HepG2 (cell line): ENCODE measurements around the gene RARG. TPM values are rescaled to one million over a fixed set of nuclear protein-coding genes. Genes with fewer than 3 reads are reported as not detected.

ENCODE experiments used
- ATF7 ChIP-seq, 2 experiments: fragments of 450-650 bp in 1 of 2; sonication (generic) in 1 of 2; formaldehyde crosslinking in 1 of 2; IDR thresholded peaks; 2 replicates each; pipeline versions ENCODE4 v1.4.0 to v1.6.1; 2016 to 2020; ENCODE audit warnings: antibody characterized with exemption in 1 of 2, mild to moderate bottlenecking in 1 of 2, missing genetic modification reagents in 1 of 2
- ELF4 ChIP-seq: sonication (generic); formaldehyde crosslinking; IDR thresholded peaks from 2 replicates; pipeline ENCODE4 v1.5.0; 2020; ENCODE audit warnings: missing genetic modification reagents, mild to moderate bottlenecking, moderate library complexity, borderline replicate concordance
- KDM3A ChIP-seq: IDR thresholded peaks from 2 replicates; pipeline ENCODE4 v1.6.1; 2018; ENCODE audit warnings: low read depth, missing compliant biosample characterization
- PHF20 ChIP-seq: sonication (generic); formaldehyde crosslinking; IDR thresholded peaks from 2 replicates; pipeline ENCODE4 v1.5.0; 2020; ENCODE audit warnings: mild to moderate bottlenecking, missing genetic modification reagents
- SKI ChIP-seq: fragments of 450-650 bp; IDR thresholded peaks from one replicate; pipeline ENCODE4 v1.6.1; 2018; ENCODE audit warnings: mild to moderate bottlenecking; ENCODE audit not compliant: partially characterized antibody
- TAF1 ChIP-seq: sonication (generic); formaldehyde crosslinking; IDR thresholded peaks from 2 replicates; pipeline ENCODE4 v1.4.0; 2020; ENCODE audit warnings: missing genetic modification reagents
- TMF1 ChIP-seq: sonication (generic); formaldehyde crosslinking; IDR thresholded peaks from 2 replicates; pipeline ENCODE4 v1.8.1; 2022; ENCODE audit warnings: low read depth, missing genetic modification reagents
- ZNF264 ChIP-seq: sonication (generic); formaldehyde crosslinking; IDR thresholded peaks from 2 replicates; pipeline ENCODE4 v1.4.0; 2020; ENCODE audit warnings: missing genetic modification reagents
- ZNF562 ChIP-seq: sonication (generic); formaldehyde crosslinking; IDR thresholded peaks from 2 replicates; pipeline ENCODE4 v1.8.0; 2022; ENCODE audit warnings: missing genetic modification reagents, borderline replicate concordance
- ZNF607 ChIP-seq: sonication (generic); formaldehyde crosslinking; IDR thresholded peaks from 2 replicates; pipeline ENCODE4 v1.5.1; 2020; ENCODE audit warnings: missing genetic modification reagents, mild to moderate bottlenecking, borderline replicate concordance
- ZNF614 ChIP-seq: IDR thresholded peaks from 2 replicates; pipeline ENCODE4 v1.6.1; 2018; ENCODE audit warnings: missing biosample characterization, missing genetic modification reagents, inconsistent platforms, borderline replicate concordance
- ZNF615 ChIP-seq: sonication (generic); formaldehyde crosslinking; IDR thresholded peaks from 2 replicates; pipeline ENCODE4 v1.5.0; 2020; ENCODE audit warnings: mild to moderate bottlenecking, missing genetic modification reagents, borderline replicate concordance
- polyA plus RNA-seq, 8 experiments: library from polyadenylated mRNA; depleted of rRNA in 3 of 8; stranded (reverse) in 7 of 8; unstranded in 1 of 8; fragments of >200 nt; fragmentation: Illumina TruSeq in 4 of 8; extraction: Trizol in 4 of 8; gene quantifications; 2 replicates each; pipeline versions ENCODE4 v1.2.1 to v1.2.3, GENCODE V29; 2011 to 2016; ENCODE audit warnings: low read depth in 4 of 8, missing spikeins in 1 of 8, mixed read lengths in 1 of 8; ENCODE audit not compliant: insufficient read depth in 1 of 8
- total RNA-seq, 5 experiments: library from RNA; depleted of rRNA; stranded (reverse); fragments of >200 nt; fragmentation: Illumina TruSeq; extraction: Trizol; gene quantifications; 2 replicates each; pipeline ENCODE4 v1.2.3, GENCODE V29; 2016; ENCODE audit warnings: low read depth in 1 of 5
- TF ChIP-seq, protein P1 (sequence below): sonication (generic); formaldehyde crosslinking; conservative IDR thresholded peaks from 2 replicates; pipeline ENCODE4 v1.8.0; 2022; ENCODE audit warnings: missing genetic modification reagents
- TF ChIP-seq, protein P2 (sequence below): sonication (generic); formaldehyde crosslinking; IDR thresholded peaks from 2 replicates; pipeline ENCODE4 v1.4.0; 2020; ENCODE audit warnings: missing genetic modification reagents, low read depth, mild to moderate bottlenecking, borderline replicate concordance
- TF ChIP-seq, protein P3 (sequence below): IDR thresholded peaks from 2 replicates; pipeline ENCODE4 v1.6.1; 2016; ENCODE audit warnings: mild to moderate bottlenecking
- TF ChIP-seq, protein P4 (sequence below), 2 experiments: sonication (generic) in 1 of 2; formaldehyde crosslinking in 1 of 2; IDR thresholded peaks; 2 replicates each; pipeline versions ENCODE4 v1.4.0 to v1.6.1; 2018 to 2020; ENCODE audit warnings: missing genetic modification reagents in 2 of 2, borderline replicate concordance in 1 of 2, low read depth in 1 of 2, mild to moderate bottlenecking in 1 of 2, missing biosample characterization in 1 of 2

Gene RARG
- total and polyA plus RNA-seq, 2 of the 13 experiments (the other 11 are each of a cell fraction or from before 2014, with no cell fraction given), result 0.77 to 1.5 TPM

GRCh38 chr12:53180220-53180930 lies 51.6 kb downstream of the RARG start, which contains the start of the genes CSAD and ZNF740 (continued):
- TF ChIP-seq, protein P1, sequence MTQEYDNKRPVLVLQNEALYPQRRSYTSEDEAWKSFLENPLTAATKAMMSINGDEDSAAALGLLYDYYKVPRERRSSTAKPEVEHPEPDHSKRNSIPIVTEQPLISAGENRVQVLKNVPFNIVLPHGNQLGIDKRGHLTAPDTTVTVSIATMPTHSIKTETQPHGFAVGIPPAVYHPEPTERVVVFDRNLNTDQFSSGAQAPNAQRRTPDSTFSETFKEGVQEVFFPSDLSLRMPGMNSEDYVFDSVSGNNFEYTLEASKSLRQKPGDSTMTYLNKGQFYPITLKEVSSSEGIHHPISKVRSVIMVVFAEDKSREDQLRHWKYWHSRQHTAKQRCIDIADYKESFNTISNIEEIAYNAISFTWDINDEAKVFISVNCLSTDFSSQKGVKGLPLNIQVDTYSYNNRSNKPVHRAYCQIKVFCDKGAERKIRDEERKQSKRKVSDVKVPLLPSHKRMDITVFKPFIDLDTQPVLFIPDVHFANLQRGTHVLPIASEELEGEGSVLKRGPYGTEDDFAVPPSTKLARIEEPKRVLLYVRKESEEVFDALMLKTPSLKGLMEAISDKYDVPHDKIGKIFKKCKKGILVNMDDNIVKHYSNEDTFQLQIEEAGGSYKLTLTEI, result no peak
- TF ChIP-seq ZNF614 (CRISPR knock-in tag), result peak; percentile 62; the same call in 1 of the 2 replicates
- TF ChIP-seq SKI, result peak; percentile 61
- TF ChIP-seq KDM3A (CRISPR knock-in tag), result peak; percentile 66; the same call in 1 of the 2 replicates
- TF ChIP-seq ZNF562 (CRISPR knock-in tag), result no peak
- peak; percentile 84 for TF ChIP-seq PHF20 (CRISPR knock-in tag)
- peak; percentile 34; the same call in 1 of the 2 replicates for TF ChIP-seq ELF4 (CRISPR knock-in tag)
- TF ChIP-seq, protein P2, sequence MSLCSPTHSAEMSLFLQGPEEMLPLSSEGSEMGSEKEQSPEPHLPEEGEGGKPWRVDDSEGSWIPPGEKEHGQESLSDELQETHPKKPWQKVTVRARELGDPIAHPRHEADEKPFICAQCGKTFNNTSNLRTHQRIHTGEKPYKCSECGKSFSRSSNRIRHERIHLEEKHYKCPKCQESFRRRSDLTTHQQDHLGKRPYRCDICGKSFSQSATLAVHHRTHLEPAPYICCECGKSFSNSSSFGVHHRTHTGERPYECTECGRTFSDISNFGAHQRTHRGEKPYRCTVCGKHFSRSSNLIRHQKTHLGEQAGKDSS, result 0 out of 2 replicates have a peak, but pooled peaks have one; percentile 32
- peak; percentile 62 for TF ChIP-seq TAF1
- TF ChIP-seq ATF7 (IDR thresholded peaks at IDR 0.05), result no peak
- TF ChIP-seq ATF7 (CRISPR knock-in tag; IDR thresholded peaks at IDR 0.05), result 0 out of 2 replicates have a peak, but pooled peaks have one; percentile 24
- no peak for TF ChIP-seq ZNF264
- TF ChIP-seq ZNF607 (CRISPR knock-in tag), result peak; percentile 84
- no peak for TF ChIP-seq ZNF615 (CRISPR knock-in tag)
- TF ChIP-seq, protein P3, sequence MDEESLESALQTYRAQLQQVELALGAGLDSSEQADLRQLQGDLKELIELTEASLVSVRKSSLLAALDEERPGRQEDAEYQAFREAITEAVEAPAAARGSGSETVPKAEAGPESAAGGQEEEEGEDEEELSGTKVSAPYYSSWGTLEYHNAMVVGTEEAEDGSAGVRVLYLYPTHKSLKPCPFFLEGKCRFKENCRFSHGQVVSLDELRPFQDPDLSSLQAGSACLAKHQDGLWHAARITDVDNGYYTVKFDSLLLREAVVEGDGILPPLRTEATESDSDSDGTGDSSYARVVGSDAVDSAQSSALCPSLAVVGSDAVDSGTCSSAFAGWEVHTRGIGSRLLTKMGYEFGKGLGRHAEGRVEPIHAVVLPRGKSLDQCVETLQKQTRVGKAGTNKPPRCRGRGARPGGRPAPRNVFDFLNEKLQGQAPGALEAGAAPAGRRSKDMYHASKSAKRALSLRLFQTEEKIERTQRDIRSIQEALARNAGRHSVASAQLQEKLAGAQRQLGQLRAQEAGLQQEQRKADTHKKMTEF (CRISPR knock-in tag), result peak; percentile 78; the same call in 1 of the 2 replicates
- TF ChIP-seq, protein P4, sequence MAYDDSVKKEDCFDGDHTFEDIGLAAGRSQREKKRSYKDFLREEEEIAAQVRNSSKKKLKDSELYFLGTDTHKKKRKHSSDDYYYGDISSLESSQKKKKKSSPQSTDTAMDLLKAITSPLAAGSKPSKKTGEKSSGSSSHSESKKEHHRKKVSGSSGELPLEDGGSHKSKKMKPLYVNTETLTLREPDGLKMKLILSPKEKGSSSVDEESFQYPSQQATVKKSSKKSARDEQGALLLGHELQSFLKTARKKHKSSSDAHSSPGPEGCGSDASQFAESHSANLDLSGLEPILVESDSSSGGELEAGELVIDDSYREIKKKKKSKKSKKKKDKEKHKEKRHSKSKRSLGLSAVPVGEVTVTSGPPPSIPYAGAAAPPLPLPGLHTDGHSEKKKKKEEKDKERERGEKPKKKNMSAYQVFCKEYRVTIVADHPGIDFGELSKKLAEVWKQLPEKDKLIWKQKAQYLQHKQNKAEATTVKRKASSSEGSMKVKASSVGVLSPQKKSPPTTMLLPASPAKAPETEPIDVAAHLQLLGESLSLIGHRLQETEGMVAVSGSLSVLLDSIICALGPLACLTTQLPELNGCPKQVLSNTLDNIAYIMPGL (CRISPR knock-in tag; IDR thresholded peaks at IDR 0.05; ENCODE audit: borderline replicate concordance in 1 of 2, low read depth in 1 of 2), result peak; percentile 72 to 87; a peak in 3 of 4 replicates
- 0 out of 2 replicates have a peak, but pooled peaks have one; percentile 13 for TF ChIP-seq TMF1 (CRISPR knock-in tag)
